ENCODE data around the gene SHISA3.

- TF ChIP-seq CTCF (conservative IDR thresholded peaks at IDR 0.05; ENCODE audit: low read length) (no peak), EZH2phosphoT487 (IDR thresholded peaks at IDR 0.05; ENCODE audit: borderline replicate concordance, low read depth, low read length) (no peak)
Observed at GRCh38 chr4:42442601-42443000, 45.3 kb downstream of the SHISA3 start.
